Omental fat pad (tissue), 4 donors: ENCODE results near the gene CH25H. TPM values are rescaled to one million over a fixed set of nuclear protein-coding genes. Genes with fewer than 3 reads are reported as not detected.

ENCODE experiments used
- ATAC-seq: fragments of 150-250 bp; one replicate; pipeline ENCODE4 v1.9.1; 2016; ENCODE audit warnings: mild to moderate bottlenecking, moderate library complexity; ENCODE audit not compliant: low FRiP score
- DNase-seq: peaks from one replicate; pipeline ENCODE4 v3.0.0-alpha.2; 2019; ENCODE audit warnings: low spot score
- CTCF ChIP-seq, 3 donors: fragments of 450-650 bp; IDR thresholded peaks; one replicate each; pipeline ENCODE4 v1.5.1; 2016 to 2017; ENCODE audit warnings: antibody characterized with exemption in 3 of 3, mild to moderate bottlenecking in 3 of 3, moderate library complexity in 2 of 3
- total RNA-seq, 4 donors: library from RNA; depleted of rRNA; stranded (reverse); fragments of >200 nt; gene quantifications; one replicate each; pipeline ENCODE4 v1.1.0, GENCODE V29; 2016

The CH25H gene
- total RNA-seq, 4 donors from 2014 or later = 6.3 to 25.5 (median 13.4) TPM

GRCh38 chr10:89217057-89217990, 10.2 kb upstream of the CH25H start:
- DNase-seq = peak; percentile 66
- no peak for TF ChIP-seq CTCF (IDR thresholded peaks at IDR 0.05)
- ATAC-seq = no peak

GRCh38 chr10:89216056-89216455, 8.9 kb upstream of the CH25H start:
- no peak for ATAC-seq
- no peak for TF ChIP-seq CTCF (IDR thresholded peaks at IDR 0.05)
- DNase-seq = no peak

- TF ChIP-seq CTCF (IDR thresholded peaks at IDR 0.05) = no peak
- ATAC-seq (no peak), DNase-seq (no peak)
Observed at GRCh38 chr10:89215511-89215910, 8.4 kb upstream of the CH25H start.

GRCh38 chr10:89214566-89215165, 7.5 kb upstream of the CH25H start:
- ATAC-seq (no peak), DNase-seq (no peak)
- TF ChIP-seq CTCF (IDR thresholded peaks at IDR 0.05) = no peak

- TF ChIP-seq CTCF (IDR thresholded peaks at IDR 0.05) = no peak
- ATAC-seq (no peak), DNase-seq (no peak)
Observed at GRCh38 chr10:89213191-89213808, 6.2 kb upstream of the CH25H start.

- TF ChIP-seq CTCF (IDR thresholded peaks at IDR 0.05) = no peak
- ATAC-seq = no peak
- DNase-seq = no peak
Observed at GRCh38 chr10:89210794-89211425, 3.8 kb upstream of the CH25H start.
